PC-9 (cell line): ENCODE measurements around the gene DMXL1.

Experiments
- CTCF ChIP-seq: fragments of 200-600 bp; sonication (generic); conservative IDR thresholded peaks from 2 replicates; pipeline ENCODE4 v1.6.1; 2017; ENCODE audit warnings: mixed run types, antibody characterized with exemption, mild to moderate bottlenecking, moderate library complexity
- EZH2 ChIP-seq: fragments of 200-600 bp; sonication (generic); IDR thresholded peaks from 2 replicates; pipeline ENCODE4 v1.8.0; 2017; ENCODE audit warnings: antibody characterized with exemption, low read depth

- no peak for TF ChIP-seq CTCF
- TF ChIP-seq EZH2 = no peak
These were observed 216.7 kb downstream of the DMXL1 start for GRCh38 chr5:119287547-119288111.
